GM12872 (cell line): ENCODE data around the gene PRRX2.

Experiments
- TF ChIP-seq, protein P1 (sequence below): IDR thresholded peaks from 3 replicates; pipeline ENCODE4 v1.5.1; 2011; ENCODE audit warnings: low read depth, mild to moderate bottlenecking, low read length, moderate library complexity; ENCODE audit not compliant: insufficient read depth

Gene PRRX2

DNA sequence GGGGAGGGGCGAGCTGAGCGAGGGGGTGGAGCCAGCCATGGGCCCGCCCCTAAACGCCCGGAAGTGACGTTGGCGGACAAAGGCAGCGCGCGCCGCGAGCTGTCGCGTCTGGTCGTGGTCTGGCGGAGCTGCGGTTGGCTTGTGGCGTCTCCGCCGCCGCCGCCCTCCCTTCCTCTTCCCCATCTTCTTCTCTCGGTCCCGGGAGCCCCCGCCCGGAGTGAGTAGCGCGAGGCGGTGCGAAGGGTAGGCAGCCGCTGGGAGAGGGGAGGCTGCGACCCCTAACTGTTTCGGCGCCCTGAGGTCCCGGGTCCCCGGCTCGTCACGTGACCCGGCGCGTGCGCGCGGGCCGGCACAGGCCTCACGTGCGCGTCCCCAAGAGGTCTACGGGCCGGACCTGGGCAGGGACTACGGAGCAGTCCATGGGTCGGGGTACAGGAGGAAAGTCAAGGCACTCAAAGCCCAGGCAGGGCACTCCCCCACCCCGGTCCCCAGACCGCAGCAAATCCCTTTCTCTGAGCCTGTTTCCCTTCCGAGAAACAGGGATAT, 39.3 kb upstream of the PRRX2 start, which contains the start of gene NTMT1:
NTMT1 (plus strand) TSS at position 85 of the 546 bp plus-strand sequence. CDS start 6,541 bp downstream, outside the sequence.
- TF ChIP-seq, protein P1, sequence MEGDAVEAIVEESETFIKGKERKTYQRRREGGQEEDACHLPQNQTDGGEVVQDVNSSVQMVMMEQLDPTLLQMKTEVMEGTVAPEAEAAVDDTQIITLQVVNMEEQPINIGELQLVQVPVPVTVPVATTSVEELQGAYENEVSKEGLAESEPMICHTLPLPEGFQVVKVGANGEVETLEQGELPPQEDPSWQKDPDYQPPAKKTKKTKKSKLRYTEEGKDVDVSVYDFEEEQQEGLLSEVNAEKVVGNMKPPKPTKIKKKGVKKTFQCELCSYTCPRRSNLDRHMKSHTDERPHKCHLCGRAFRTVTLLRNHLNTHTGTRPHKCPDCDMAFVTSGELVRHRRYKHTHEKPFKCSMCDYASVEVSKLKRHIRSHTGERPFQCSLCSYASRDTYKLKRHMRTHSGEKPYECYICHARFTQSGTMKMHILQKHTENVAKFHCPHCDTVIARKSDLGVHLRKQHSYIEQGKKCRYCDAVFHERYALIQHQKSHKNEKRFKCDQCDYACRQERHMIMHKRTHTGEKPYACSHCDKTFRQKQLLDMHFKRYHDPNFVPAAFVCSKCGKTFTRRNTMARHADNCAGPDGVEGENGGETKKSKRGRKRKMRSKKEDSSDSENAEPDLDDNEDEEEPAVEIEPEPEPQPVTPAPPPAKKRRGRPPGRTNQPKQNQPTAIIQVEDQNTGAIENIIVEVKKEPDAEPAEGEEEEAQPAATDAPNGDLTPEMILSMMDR = no peak

DNA sequence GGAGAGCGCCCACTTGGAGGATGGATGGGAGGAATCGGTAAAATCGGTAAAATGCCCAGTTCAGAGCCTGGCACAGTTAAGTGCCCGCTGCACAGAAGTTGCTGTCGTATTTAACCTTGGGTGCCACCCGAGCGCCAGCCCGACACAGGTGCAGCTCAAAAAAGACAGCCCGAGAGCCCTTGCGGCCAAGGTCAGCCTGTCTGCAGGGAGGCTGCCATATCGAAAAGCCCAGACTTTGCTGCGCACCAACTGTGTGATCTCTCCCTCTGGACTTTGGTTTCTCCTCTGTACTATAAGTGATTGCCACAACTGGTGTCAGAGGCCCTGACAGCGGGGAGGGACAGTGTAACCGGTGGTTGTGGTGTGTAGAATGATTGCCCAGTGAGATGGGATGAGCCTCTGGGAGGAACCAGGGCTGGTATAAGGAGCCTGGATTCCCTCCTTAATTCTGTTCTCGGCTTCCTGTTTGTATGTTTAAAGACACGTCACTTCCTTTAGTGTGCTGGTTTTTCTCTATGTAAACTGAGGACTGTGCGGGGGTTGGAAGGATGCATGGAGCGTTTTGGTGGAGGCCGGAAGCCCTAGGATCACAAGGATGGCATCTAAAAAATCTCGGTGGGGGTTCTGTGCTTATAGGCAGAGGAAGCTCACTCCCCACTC, 38.7 kb upstream of the PRRX2 start:
- TF ChIP-seq, protein P1 = no peak

DNA sequence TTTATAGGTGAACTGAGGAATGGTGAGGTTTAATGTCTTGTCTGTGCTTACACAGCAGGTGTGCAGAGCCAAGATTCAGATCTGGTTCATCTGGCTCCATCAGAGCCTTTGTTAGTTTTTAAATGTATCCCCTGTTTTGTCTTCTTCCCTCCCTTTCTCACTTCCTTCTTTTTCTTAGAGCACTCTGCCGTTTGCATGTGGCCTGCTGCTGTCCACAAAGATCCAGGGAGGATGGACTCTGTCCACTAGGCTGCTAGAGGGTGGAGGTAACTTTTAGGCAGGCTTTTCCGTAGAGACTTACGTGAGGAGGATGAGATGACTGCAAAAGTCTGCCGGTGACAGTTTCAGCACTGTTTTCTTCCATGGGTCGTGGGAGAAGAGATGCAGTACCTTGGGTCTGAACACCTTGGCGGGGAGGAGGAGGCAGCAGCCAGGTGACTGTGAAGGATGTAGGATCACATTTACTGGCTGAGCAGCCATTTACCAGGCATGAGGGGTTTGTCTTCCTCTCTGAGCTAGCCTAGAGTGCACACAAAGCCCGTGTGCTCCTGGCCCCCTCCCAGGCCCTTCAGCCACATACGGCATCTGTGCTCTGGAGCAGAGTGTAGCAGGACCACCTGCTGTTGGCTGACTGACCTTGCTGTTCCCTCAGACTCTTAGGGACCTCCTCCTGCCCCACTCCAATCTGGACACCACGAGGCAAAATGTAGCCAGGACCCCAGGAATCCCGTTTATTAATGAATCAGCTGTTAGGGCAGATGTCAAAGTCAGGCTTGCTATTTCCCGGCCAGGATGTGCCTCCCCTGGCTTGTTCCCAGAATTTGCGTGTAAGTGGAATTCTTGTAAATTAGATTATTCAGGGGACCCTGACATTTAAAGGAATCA, 37.6 kb upstream of the PRRX2 start:
- TF ChIP-seq, protein P1 = no peak

DNA sequence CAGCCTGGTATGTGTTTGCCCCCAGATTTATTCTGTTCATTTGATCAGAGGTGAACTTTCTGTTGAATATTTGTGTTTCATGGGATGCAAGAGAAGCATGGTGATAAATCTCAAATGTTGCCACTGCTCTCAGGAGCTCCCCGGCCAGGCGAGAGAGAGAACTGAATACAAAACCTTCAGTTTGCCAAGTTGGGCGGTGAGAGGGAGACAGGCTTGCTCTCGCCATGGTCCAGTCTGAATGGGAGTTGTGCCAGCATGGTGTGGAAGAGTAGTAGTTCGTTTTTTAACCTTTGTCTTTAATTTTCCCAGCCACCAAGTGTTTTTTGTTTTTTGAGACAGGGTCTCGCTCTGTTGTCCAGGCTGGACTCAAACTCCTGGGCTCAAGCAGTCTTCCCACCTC, 36.7 kb upstream of the PRRX2 start:
- TF ChIP-seq, protein P1 = no peak

DNA sequence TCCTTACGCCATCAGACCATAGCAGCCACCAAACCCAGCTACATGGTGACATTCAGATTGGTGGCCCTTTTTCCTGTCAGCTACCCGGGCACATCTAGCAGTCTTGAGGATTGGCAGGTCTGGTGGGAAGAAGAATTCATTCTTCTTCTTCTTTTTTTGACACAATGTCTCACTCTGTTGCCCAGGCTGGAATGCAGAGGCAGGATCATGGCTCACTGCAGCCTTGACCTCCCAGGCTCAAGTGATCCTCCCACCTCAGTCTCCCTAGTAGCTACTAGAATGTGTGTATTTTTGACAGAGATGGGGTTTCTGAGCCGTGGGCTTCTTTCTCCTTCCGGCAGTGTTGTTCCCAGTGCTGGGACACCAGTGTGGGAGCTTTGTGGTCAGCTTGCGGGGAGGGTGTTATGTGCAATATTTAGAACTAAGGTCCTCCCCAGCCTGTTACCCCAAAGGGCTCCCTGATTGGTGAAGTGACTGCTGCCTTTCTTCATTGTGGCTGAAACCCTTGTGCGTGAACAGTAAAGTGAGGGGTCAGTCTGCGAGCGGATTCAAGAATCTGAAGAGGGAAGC, 36.1 kb upstream of the PRRX2 start:
- TF ChIP-seq, protein P1 = no peak

DNA sequence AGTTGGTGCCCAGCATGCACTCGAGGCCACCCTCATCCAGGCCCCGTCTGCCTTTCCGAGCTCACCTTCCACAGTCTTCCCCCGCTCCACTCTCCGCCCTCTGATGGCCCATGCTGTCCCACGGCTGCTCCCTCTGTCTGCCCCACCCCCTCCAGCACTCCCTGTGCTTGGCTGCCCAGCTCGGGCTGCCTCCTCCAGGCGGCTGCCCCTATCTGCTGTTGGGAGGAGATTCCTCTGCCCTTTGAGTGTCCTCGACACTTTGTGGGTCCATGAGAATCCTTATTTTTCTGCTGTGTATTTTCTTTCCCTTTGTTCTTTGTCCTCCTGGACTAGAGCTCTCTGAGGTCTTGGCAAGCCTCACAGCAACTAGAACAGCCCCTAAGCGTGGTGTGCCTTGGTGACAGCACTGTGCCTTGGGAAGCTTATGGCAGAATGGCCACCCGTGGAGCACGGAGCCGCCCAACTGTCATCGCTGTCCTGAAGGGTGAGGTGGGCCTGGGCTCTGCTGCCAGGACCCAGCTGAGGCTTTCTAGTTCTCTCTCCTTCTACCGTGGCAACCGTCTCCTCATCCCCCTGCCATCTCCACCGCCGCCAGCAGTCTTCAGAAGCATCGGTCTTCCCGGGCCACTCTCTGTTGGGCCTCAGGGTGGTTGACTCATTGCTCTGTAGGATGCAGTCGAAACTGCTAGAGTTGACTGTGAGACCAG, 34.3 kb upstream of the PRRX2 start:
- TF ChIP-seq, protein P1 = no peak
